HG03095 (cell line): ENCODE data around the gene ABCB8.
"Not testable (repeated sequence)": the region's sequence is repeated elsewhere in the genome, so short reads cannot be mapped to it uniquely, and the experiment has no call there.

ENCODE experiments used
- ATAC-seq: cut with Tn5 transposase; IDR thresholded peaks from one replicate; pipeline ENCODE4 v1.9.1; 2021; ENCODE audit warnings: moderate library complexity; ENCODE audit not compliant: unreplicated experiment

ABCB8 gene

GRCh38 chr7:151013733-151014497, 14.3 kb upstream of the ABCB8 start:
- no peak for ATAC-seq

- ATAC-seq, result no peak
Observed at GRCh38 chr7:151014950-151015349, 13.3 kb upstream of the ABCB8 start.

- no peak for ATAC-seq
Observed at GRCh38 chr7:151015967-151016366, 12.3 kb upstream of the ABCB8 start.

GRCh38 chr7:151016505-151016904, 11.7 kb upstream of the ABCB8 start:
- no peak for ATAC-seq

GRCh38 chr7:151016942-151017341, 11.3 kb upstream of the ABCB8 start:
- no peak for ATAC-seq

GRCh38 chr7:151017370-151017952, 10.8 kb upstream of the ABCB8 start:
- no peak for ATAC-seq

GRCh38 chr7:151017953-151018420, 10.3 kb upstream of the ABCB8 start:
- ATAC-seq, result peak; percentile 60

GRCh38 chr7:151018421-151019129, 9.7 kb upstream of the ABCB8 start:
- ATAC-seq, result no peak

- ATAC-seq, result no peak
Observed at GRCh38 chr7:151019130-151019447, 9.2 kb upstream of the ABCB8 start.

- no peak for ATAC-seq
Observed at GRCh38 chr7:151020231-151020630, 8.0 kb upstream of the ABCB8 start.

GRCh38 chr7:151023232-151023631, 5.0 kb upstream of the ABCB8 start:
- ATAC-seq, result no peak

GRCh38 chr7:151024435-151025056, 3.7 kb upstream of the ABCB8 start, which contains the start of gene ATG9B:
Gene ATG9B (minus strand): TSS chr7:151024494. CDS start chr7:151024423, 71 bp downstream.
- ATAC-seq, result no peak

GRCh38 chr7:151025924-151026671, 2.2 kb upstream of the ABCB8 start:
- no peak for ATAC-seq

- ATAC-seq, result not testable (repeated sequence)
Observed at GRCh38 chr7:151026771-151027727, 1.2 kb upstream of the ABCB8 start.

GRCh38 chr7:151027728-151028130, 521 bp upstream of the ABCB8 start:
- ATAC-seq, result not testable (repeated sequence)

GRCh38 chr7:151028948-151029501, 775 bp downstream of the ABCB8 start:
- ATAC-seq, result no peak

GRCh38 chr7:151031011-151031410, 2.8 kb downstream of the ABCB8 start:
- ATAC-seq, result no peak

- no peak for ATAC-seq
Observed at GRCh38 chr7:151032936-151033863, 5.0 kb downstream of the ABCB8 start.
